Endodermal cell (in vitro differentiated cells): Measurements from ENCODE around the gene SRGAP2C. TPM values are rescaled to one million over a fixed set of nuclear protein-coding genes. Genes with fewer than 3 reads are reported as not detected.
"Not testable (repeated sequence)": the region's sequence is repeated elsewhere in the genome, so short reads cannot be mapped to it uniquely, and the experiment has no call there.

Source experiments
- DNase-seq: peaks from one replicate; pipeline ENCODE4 v3.0.0-alpha.2; 2017
- H3K27ac ChIP-seq: 2 replicates; pipeline ENCODE4 v1.5.1; 2013; ENCODE audit warnings: mild to moderate bottlenecking, low read depth, low read length, moderate library complexity
- H3K27me3 ChIP-seq: 2 replicates; pipeline ENCODE4 v1.6.1; 2013; ENCODE audit warnings: mild to moderate bottlenecking, low read length, moderate library complexity; ENCODE audit not compliant: insufficient read depth, control insufficient read depth, poor library complexity, severe bottlenecking
- H3K36me3 ChIP-seq: 2 replicates; pipeline ENCODE4 v1.7.0; 2013; ENCODE audit warnings: mild to moderate bottlenecking, low read length, moderate library complexity; ENCODE audit not compliant: control insufficient read depth, insufficient read depth
- H3K4me1 ChIP-seq: one replicate; pipeline ENCODE4 v1.7.0; 2013; ENCODE audit warnings: low read length; ENCODE audit not compliant: control insufficient read depth, insufficient read depth
- H3K4me3 ChIP-seq: 2 replicates; pipeline ENCODE4 v1.5.1; 2013; ENCODE audit warnings: mild to moderate bottlenecking, low read length, moderate library complexity
- H3K9ac ChIP-seq: 2 replicates; pipeline ENCODE4 v1.6.1; 2013; ENCODE audit warnings: mild to moderate bottlenecking, low read length, moderate library complexity; ENCODE audit not compliant: poor library complexity, severe bottlenecking; ENCODE audit errors: extremely low read depth
- H3K9me3 ChIP-seq: 2 replicates; pipeline ENCODE4 v1.6.1; 2013; ENCODE audit warnings: mild to moderate bottlenecking, low read length, moderate library complexity; ENCODE audit not compliant: control insufficient read depth
- H3K27ac Mint-ChIP-seq: 2 replicates; pipeline ENCODE4 v1.8.0; 2020; ENCODE audit warnings: mixed read lengths
- H3K27me3 Mint-ChIP-seq: 2 replicates; pipeline ENCODE4 v1.8.0; 2021; ENCODE audit warnings: mild to moderate bottlenecking, mixed read lengths; ENCODE audit not compliant: insufficient read depth
- H3K36me3 Mint-ChIP-seq: 2 replicates; pipeline ENCODE4 v1.8.0; 2020; ENCODE audit warnings: low read depth, mixed read lengths
- H3K4me1 Mint-ChIP-seq: 2 replicates; pipeline ENCODE4 v1.8.0; 2020; ENCODE audit warnings: mixed read lengths
- H3K4me3 Mint-ChIP-seq: 2 replicates; pipeline ENCODE4 v1.8.0; 2020; ENCODE audit warnings: mild to moderate bottlenecking, moderate library complexity, mixed read lengths
- H3K9me3 Mint-ChIP-seq: 2 replicates; pipeline ENCODE4 v1.8.0; 2020; ENCODE audit warnings: mild to moderate bottlenecking, mixed read lengths
- WGBS, 2 experiments: methylation state at CpG; one replicate each; pipeline versions ENCODE4 v1.1.5 to v1.1.7; 2013; ENCODE audit warnings: missing lambda C conversion rate in 2 of 2, mixed read lengths in 1 of 2; ENCODE audit not compliant: insufficient coverage in 1 of 2, insufficient read length in 1 of 2; 5-methylcytosine and 5-hydroxymethylcytosine counted together
- total RNA-seq, 2 donors: library from RNA; stranded (reverse); fragmentation: NEBNext Ultra II Directional in 1 of 2; extraction: Animal tissue kit (Norgen Biotek cat#: 25700) in 1 of 2; gene quantifications; 2 replicates in 1 of 2; 3 replicates in 1 of 2; pipeline ENCODE4 v1.2.1, GENCODE V29; 2021

SRGAP2C gene
- total RNA-seq, 2 donors from 2014 or later, result 42.4 to 56.0 TPM

DNA sequence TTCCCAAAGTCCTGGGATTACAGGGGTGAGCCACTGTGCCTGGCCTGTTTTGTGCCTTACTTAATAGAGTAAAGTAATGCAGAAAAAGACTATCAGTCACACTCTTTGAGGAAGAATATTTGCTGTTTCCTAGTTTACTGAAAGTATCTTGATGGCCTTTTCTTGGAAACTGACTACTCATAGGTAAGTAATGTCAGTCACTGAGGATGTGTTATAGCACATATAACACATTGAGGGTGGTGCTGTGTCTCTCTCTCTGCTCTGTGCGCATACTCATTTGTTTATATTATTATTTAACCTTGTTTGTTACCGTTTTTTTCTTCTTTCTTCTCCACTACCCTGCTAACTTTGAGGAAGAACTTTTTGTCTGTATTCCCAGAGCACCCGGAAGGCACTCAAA is 93.4 kb downstream of the SRGAP2C start:
- H3K4me1 ChIP-seq, H3K27me3 ChIP-seq, H3K9me3 Mint-ChIP-seq, H3K27ac Mint-ChIP-seq, DNase-seq, H3K4me3 Mint-ChIP-seq, H3K4me1 Mint-ChIP-seq, H3K4me3 ChIP-seq, H3K27ac ChIP-seq, H3K27me3 Mint-ChIP-seq, H3K9me3 ChIP-seq, H3K36me3 ChIP-seq, H3K9ac ChIP-seq, H3K36me3 Mint-ChIP-seq: not testable (repeated sequence)
- no CpG with 5 or more reads among the region's 3 CpGs for WGBS, 2 experiments

DNA sequence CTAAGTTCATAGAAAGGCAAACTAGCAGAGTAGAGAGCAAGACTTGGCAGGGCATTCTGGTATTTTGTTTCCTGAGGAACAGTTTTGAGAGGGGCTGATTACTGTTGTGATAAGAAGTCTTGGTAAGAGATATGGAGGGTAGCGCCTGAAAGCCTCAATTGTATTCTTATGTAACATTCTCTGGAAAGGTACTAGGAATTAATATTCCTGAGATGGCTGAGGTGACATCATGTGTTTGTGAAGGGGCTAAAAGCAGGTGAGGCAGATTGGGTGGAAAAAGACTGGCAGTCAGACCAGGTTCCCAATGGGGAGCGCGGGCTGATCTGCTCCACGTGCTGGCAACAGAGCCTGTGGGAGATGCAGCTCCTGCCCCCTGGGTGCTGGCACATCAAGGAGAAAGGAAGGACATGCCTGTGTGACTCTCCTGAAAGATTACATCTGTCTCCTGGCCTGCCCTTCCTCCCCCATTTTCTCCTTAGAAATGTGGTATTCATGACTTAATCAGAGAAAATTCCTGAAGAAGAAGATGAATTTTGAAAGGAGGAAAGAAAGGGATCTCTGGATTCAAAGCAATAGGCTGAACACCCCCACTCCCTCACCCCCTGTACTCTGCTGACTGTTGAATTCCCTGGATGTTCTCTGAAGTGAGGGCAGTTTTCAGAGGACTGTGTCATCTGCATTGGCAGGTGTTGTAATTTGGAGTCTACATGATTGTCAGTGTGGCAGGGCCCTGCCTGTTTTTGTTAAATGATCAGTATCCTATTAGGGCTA is 94.2 kb downstream of the SRGAP2C start:
- not testable (repeated sequence) for H3K9me3 Mint-ChIP-seq
- no CpG with 5 or more reads among the region's 4 CpGs for WGBS, 2 experiments

DNA sequence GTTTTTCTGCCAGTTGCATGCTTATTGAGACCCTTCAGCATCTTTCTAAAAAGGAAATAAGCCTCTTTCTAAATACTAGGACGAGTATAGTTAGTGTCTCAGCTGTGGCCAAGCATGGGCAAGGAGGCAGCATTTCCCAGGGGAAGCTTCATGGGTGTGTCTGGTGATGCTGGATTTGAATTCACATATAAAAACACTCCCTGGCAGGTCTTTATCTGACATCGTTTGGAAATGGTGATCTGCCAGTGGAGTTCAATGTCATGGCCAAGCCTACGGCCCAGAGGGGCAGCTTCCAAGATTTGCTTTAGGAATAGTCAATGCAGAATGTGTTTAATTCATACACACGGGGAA is 94.7 kb downstream of the SRGAP2C start:
- H3K4me3 Mint-ChIP-seq, H3K9me3 Mint-ChIP-seq, H3K27ac ChIP-seq, H3K9me3 ChIP-seq, H3K4me1 Mint-ChIP-seq, H3K9ac ChIP-seq, DNase-seq, H3K36me3 Mint-ChIP-seq, H3K4me3 ChIP-seq, H3K27me3 Mint-ChIP-seq, H3K27ac Mint-ChIP-seq, H3K36me3 ChIP-seq, H3K4me1 ChIP-seq, H3K27me3 ChIP-seq: not testable (repeated sequence)
- no CpG with 5 or more reads among the region's 4 CpGs for WGBS, 2 experiments

More for the DNA sequence above, 94.2 kb downstream of the SRGAP2C start:
- not testable (repeated sequence) for H3K4me1 ChIP-seq, H3K9me3 ChIP-seq, H3K27me3 ChIP-seq, H3K27ac ChIP-seq, H3K27me3 Mint-ChIP-seq, H3K4me3 Mint-ChIP-seq, H3K9ac ChIP-seq, H3K27ac Mint-ChIP-seq, H3K36me3 Mint-ChIP-seq, H3K4me3 ChIP-seq, H3K4me1 Mint-ChIP-seq, H3K36me3 ChIP-seq, DNase-seq

GRCh38 chr1:121280699-121281317 is 96.0 kb downstream of the SRGAP2C start:
- no CpG with 5 or more reads among the region's 5 CpGs for WGBS, 2 experiments
- H3K4me3 ChIP-seq, H3K9ac ChIP-seq, H3K27ac ChIP-seq, H3K27me3 Mint-ChIP-seq, H3K27me3 ChIP-seq, H3K27ac Mint-ChIP-seq, H3K9me3 Mint-ChIP-seq, H3K4me1 Mint-ChIP-seq, H3K36me3 Mint-ChIP-seq, H3K4me1 ChIP-seq, H3K36me3 ChIP-seq, H3K9me3 ChIP-seq, DNase-seq, H3K4me3 Mint-ChIP-seq: not testable (repeated sequence)

DNA sequence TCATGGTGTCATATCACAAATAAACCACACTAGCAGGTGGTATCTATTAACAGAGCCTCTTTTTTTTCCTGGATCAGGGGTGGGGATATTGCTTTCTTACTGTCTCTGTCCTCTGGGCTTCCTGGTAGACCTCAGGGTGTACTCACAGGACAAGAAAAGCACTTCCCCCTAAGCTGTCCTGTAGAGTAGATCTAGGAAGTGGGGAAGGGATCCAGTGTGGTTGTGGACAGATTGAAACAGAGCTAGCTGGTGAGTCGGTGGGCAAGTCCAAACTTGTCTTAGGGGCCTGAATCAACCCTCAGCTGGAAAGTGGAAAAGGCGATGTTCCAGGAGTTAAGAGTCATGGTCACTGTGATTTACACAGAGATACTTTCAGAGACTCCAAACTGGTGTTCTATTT is 96.7 kb downstream of the SRGAP2C start:
- DNase-seq, H3K9me3 ChIP-seq, H3K27ac Mint-ChIP-seq, H3K36me3 ChIP-seq, H3K36me3 Mint-ChIP-seq, H3K27ac ChIP-seq, H3K9me3 Mint-ChIP-seq, H3K27me3 ChIP-seq, H3K4me3 ChIP-seq, H3K4me3 Mint-ChIP-seq, H3K4me1 ChIP-seq, H3K9ac ChIP-seq, H3K4me1 Mint-ChIP-seq, H3K27me3 Mint-ChIP-seq: not testable (repeated sequence)
- no CpG with 5 or more reads among the region's 2 CpGs for WGBS, 2 experiments

- H3K27me3 ChIP-seq, H3K36me3 Mint-ChIP-seq, H3K9me3 ChIP-seq, H3K9ac ChIP-seq, H3K27ac Mint-ChIP-seq, H3K27ac ChIP-seq, H3K9me3 Mint-ChIP-seq, H3K36me3 ChIP-seq, H3K4me3 ChIP-seq, H3K4me1 ChIP-seq, DNase-seq, H3K4me3 Mint-ChIP-seq, H3K4me1 Mint-ChIP-seq, H3K27me3 Mint-ChIP-seq: not testable (repeated sequence)
Measured at GRCh38 chr1:121283587-121284180, 98.9 kb downstream of the SRGAP2C start.

DNA sequence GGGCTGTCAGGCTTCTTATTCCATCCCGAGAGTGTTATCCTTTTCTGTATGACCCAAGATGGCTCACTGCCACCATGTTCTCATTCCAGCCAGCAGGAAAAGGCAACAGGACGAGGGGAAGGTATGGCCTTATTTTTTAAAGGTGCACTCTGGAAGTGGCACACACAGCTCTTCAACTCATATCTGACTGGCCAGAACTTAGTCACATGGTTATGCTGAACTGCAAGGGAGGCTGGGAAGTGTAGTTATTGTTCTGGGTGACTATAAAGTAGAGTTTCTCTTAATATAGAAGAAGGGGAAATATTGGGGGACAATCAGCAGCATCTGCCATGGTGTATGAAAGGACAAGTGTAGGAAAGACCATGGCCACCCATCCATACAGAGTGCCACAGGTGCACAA is 107.8 kb downstream of the SRGAP2C start:
- not testable (repeated sequence) for H3K27ac ChIP-seq, H3K27me3 Mint-ChIP-seq, H3K4me1 Mint-ChIP-seq, H3K27me3 ChIP-seq, H3K27ac Mint-ChIP-seq, H3K4me1 ChIP-seq, H3K36me3 Mint-ChIP-seq, H3K4me3 Mint-ChIP-seq, H3K36me3 ChIP-seq, DNase-seq, H3K9me3 Mint-ChIP-seq, H3K9ac ChIP-seq, H3K4me3 ChIP-seq, H3K9me3 ChIP-seq
- no CpG with 5 or more reads among the region's 2 CpGs for WGBS, 2 experiments
